ENCODE results near the gene NOM1. TPM values are rescaled to one million over a fixed set of nuclear protein-coding genes. Genes with fewer than 3 reads are reported as not detected.
"Not testable (repeated sequence)": the region's sequence is repeated elsewhere in the genome, so short reads cannot be mapped to it uniquely, and the experiment has no call there.

Gene NOM1, protein sequence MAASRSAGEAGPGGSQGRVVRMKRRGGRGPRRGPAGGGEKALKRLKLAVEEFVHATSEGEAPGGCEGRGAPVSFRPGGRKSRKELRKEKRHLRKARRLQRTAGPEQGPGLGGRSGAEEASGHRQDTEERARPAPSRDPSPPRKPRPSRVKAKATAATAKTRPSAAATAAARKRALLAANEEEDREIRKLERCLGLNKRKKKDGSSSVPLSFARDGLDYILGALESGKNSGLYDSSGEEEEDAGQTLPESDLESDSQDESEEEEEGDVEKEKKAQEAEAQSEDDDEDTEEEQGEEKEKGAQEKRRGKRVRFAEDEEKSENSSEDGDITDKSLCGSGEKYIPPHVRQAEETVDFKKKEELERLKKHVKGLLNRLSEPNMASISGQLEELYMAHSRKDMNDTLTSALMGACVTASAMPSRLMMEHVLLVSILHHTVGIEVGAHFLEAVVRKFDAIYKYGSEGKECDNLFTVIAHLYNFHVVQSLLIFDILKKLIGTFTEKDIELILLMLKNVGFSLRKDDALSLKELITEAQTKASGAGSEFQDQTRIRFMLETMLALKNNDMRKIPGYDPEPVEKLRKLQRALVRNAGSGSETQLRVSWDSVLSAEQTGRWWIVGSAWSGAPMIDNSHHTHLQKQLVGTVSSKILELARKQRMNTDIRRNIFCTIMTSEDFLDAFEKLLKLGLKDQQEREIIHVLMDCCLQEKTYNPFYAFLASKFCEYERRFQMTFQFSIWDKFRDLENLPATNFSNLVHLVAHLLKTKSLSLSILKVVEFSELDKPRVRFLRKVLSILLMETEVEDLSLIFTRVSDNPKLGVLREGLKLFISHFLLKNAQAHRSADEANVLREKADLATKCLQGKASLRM
- total RNA-seq, result 10 to 100 TPM; 12.9 to 18.0 (median 14.3) TPM

DNA sequence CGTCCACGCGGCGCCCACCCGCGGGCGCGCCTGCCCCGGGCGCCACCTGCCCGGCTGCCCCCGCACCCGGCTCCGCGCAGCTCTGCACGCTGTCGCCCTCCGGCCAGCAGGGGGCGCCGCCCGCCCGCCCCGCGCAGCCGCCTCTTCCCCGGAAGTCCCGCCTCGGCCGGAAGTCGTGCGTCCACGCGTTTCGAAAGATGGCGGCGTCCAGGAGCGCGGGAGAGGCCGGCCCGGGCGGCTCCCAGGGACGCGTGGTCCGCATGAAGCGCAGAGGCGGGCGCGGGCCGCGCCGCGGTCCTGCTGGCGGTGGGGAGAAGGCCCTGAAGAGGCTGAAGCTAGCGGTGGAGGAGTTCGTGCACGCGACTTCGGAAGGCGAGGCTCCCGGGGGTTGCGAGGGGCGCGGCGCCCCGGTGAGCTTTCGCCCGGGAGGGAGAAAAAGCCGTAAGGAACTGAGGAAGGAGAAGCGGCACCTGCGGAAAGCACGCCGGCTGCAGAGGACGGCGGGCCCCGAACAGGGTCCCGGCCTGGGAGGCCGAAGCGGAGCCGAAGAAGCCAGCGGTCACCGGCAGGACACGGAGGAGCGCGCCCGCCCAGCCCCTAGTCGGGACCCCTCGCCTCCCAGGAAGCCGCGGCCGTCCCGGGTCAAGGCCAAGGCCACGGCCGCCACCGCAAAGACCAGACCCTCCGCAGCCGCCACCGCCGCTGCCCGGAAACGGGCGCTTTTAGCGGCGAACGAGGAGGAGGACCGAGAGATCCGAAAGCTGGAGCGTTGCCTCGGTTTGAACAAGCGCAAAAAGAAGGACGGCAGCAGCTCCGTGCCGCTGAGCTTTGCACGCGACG lies at the start of gene NOM1:
NOM1 (plus strand) TSS at position 172 of the 840 bp plus-strand sequence; CDS start at position 198, 26 bp downstream.
- H3K4me3 ChIP-seq, result peak within 1 kb of the TSS; percentile 84 to 95 (median 92)
- TF ChIP-seq, protein P1, sequence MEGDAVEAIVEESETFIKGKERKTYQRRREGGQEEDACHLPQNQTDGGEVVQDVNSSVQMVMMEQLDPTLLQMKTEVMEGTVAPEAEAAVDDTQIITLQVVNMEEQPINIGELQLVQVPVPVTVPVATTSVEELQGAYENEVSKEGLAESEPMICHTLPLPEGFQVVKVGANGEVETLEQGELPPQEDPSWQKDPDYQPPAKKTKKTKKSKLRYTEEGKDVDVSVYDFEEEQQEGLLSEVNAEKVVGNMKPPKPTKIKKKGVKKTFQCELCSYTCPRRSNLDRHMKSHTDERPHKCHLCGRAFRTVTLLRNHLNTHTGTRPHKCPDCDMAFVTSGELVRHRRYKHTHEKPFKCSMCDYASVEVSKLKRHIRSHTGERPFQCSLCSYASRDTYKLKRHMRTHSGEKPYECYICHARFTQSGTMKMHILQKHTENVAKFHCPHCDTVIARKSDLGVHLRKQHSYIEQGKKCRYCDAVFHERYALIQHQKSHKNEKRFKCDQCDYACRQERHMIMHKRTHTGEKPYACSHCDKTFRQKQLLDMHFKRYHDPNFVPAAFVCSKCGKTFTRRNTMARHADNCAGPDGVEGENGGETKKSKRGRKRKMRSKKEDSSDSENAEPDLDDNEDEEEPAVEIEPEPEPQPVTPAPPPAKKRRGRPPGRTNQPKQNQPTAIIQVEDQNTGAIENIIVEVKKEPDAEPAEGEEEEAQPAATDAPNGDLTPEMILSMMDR (IDR thresholded peaks at IDR 0.05 in 4 of 5, conservative IDR thresholded peaks at IDR 0.05 in 1 of 5), result peak in 4 of 5 experiments; percentile 95 to 97 (median 95)
- peak in 1 of 2 donors; percentile 49 for TF ChIP-seq POLR2A (IDR thresholded peaks at IDR 0.05)
- H3K27me3 ChIP-seq, result peaks cover 0 to 4% (median 4%) of the 10 kb centered on the region in 3 donors
- H3K36me3 ChIP-seq, result peaks cover 0 to 28% of the 10 kb centered on the region in 2 donors
- ATAC-seq (peak; percentile 93 to 97), DNase-seq (peak; percentile 69 to 74)
- no peaks in the 10 kb centered on the region for H3K9me3 ChIP-seq
- intact Hi-C loops (cut with DNase I; ENCODE audit: low total_unique reads) (loop anchor here (2.0 kb wide), 1 partner anchor 323 kb away; no protein-coding TSS in a partner anchor), in situ Hi-C loops (cut with MboI; ENCODE audit: low sequenced_read_pairs in 4 of 4) (loop anchor here (10.0 to 25.0 kb wide), 3 partner anchors 188 to 313 kb away; partner anchors contain the start of gene UBE3C (in 1 of the 4))
- peaks cover 25% of the 10 kb centered on the region in 2 donors for H3K4me1 ChIP-seq
- peak within 1 kb of the TSS; percentile 55 to 84 (median 72) for H3K27ac ChIP-seq

DNA sequence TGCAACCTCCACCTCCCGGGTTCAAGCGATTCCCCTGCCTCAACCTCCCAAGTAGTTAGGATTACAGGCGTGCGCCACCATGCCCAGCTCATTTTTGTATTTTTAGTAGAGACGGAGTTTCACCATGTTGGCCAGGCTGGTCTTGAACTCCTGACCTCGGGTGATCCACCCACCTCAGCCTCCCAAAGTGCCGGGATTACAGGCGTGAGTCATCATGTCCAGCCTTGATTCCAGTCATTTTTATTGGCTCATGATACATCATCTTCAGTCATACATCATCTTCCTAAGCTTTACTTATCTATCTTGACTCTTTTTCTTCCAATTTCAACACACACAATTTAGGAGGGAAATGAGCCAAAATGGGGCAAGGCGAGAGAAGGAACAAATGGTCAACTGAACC lies 49.4 kb upstream of the NOM1 start:
- intact Hi-C loops (cut with DNase I; ENCODE audit: low total_unique reads); in situ Hi-C loops (cut with MboI; ENCODE audit: low sequenced_read_pairs in 4 of 4); DNase-seq: not testable (repeated sequence)

DNA sequence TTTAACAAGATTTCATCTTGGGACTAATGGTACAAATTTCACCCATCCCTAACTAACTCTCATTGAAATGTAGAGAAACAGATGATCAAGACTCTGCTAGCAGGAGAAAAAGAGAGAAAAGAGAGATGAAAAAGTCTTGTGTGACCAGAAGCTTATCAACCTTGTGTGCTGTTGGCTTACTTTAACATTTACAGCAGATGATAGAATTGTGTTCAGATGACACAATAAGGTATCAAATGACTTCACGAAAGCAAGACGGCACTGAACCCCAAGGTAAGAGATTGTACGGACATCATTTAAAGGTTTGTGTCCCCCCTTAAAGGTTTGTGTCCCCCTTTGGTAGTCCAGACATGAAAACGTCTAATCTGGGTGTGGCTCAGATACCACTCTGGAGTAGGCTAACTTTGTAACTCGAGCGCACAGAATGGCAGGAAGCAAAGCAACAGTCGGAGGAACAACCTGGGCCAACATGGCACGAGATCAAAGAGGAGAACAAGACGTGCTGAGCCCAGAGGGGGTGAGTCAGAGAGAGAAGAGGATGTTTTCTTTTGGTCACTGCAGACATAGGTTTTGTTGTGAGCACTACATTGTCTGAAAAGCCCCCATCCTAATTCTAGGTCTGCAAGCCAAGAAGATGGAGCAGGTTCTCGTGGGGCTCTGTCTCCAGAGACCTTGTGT lies 46.1 kb upstream of the NOM1 start:
- in situ Hi-C loops (cut with MboI; ENCODE audit: low sequenced_read_pairs in 4 of 4), result no loop called here
- ATAC-seq, result peak; percentile 99
- intact Hi-C loops (cut with DNase I; ENCODE audit: low total_unique reads), result no loop called here
- peak overlapping the region; percentile 71 to 86 (median 78) for H3K27ac ChIP-seq
- peak; percentile 79 to 90 for DNase-seq
- H3K9me3 ChIP-seq, result no peaks in the 10 kb centered on the region
- H3K36me3 ChIP-seq, result no peaks in the 10 kb centered on the region
- H3K4me3 ChIP-seq, result no peak overlapping the region
- H3K4me1 ChIP-seq, result peaks cover 8 to 15% of the 10 kb centered on the region in 2 donors
- H3K27me3 ChIP-seq, result peaks cover 0 to 3% (median 0%) of the 10 kb centered on the region in 3 donors
- TF ChIP-seq, protein P1 (IDR thresholded peaks at IDR 0.05 in 4 of 5, conservative IDR thresholded peaks at IDR 0.05 in 1 of 5), result no peak
- peak; percentile 26 to 35 for TF ChIP-seq POLR2A (IDR thresholded peaks at IDR 0.05)

More for the DNA sequence above, 49.4 kb upstream of the NOM1 start:
- H3K9me3 ChIP-seq, ATAC-seq, H3K36me3 ChIP-seq, H3K27me3 ChIP-seq, H3K27ac ChIP-seq, H3K4me3 ChIP-seq: not testable (repeated sequence)
- H3K4me1 ChIP-seq, result peaks cover 8 to 26% of the 10 kb centered on the region in 2 donors

DNA sequence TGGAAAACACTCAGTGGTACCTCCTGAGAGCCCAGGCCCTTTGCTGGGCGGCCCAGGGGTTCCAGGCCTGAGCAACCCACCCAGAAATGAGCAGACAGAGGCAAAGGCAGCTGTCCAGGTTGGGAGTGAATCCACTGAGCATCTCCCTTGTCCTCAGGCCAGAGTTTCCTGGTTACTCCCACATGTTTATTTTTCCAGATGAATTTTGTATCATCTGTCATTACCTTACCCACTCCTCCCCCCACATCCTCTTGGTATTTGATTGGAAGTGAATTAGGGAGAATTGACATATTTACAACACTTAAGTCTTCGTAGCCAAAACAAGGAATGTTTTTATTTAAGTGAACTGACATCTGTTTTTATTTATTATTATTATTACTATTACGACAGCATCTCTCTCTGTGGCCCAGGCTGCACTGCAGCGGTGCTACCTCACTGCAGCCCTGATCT lies 43.3 kb upstream of the NOM1 start:
- Histone ChIP-seq H3K4me3 (no peak overlapping the region), H3K27ac (no peak overlapping the region), H3K9me3 (no peaks in the 10 kb centered on the region), H3K36me3 (no peaks in the 10 kb centered on the region), H3K4me1 (peaks cover 8 to 15% of the 10 kb centered on the region in 2 donors), H3K27me3 (peaks cover 0 to 3% (median 0%) of the 10 kb centered on the region in 3 donors)
- no peak for TF ChIP-seq POLR2A (IDR thresholded peaks at IDR 0.05)
- TF ChIP-seq, protein P1 (IDR thresholded peaks at IDR 0.05 in 4 of 5, conservative IDR thresholded peaks at IDR 0.05 in 1 of 5), result no peak
- in situ Hi-C loops (cut with MboI; ENCODE audit: low sequenced_read_pairs in 4 of 4), result no loop called here
- DNase-seq, result no peak
- no peak for ATAC-seq
- intact Hi-C loops (cut with DNase I; ENCODE audit: low total_unique reads), result no loop called here

All from gastrocnemius medialis (tissue), 4 donors.